ENCODE measurements around the gene TSC2. TPM values are rescaled to one million over a fixed set of nuclear protein-coding genes. Genes with fewer than 3 reads are reported as not detected.
A peak's percentile ranks its signal among the peaks of the same experiment; 100 is the strongest.

Gene TSC2
- total RNA-seq, 1 experiment from 2014 or later, result 24.1 TPM

DNA sequence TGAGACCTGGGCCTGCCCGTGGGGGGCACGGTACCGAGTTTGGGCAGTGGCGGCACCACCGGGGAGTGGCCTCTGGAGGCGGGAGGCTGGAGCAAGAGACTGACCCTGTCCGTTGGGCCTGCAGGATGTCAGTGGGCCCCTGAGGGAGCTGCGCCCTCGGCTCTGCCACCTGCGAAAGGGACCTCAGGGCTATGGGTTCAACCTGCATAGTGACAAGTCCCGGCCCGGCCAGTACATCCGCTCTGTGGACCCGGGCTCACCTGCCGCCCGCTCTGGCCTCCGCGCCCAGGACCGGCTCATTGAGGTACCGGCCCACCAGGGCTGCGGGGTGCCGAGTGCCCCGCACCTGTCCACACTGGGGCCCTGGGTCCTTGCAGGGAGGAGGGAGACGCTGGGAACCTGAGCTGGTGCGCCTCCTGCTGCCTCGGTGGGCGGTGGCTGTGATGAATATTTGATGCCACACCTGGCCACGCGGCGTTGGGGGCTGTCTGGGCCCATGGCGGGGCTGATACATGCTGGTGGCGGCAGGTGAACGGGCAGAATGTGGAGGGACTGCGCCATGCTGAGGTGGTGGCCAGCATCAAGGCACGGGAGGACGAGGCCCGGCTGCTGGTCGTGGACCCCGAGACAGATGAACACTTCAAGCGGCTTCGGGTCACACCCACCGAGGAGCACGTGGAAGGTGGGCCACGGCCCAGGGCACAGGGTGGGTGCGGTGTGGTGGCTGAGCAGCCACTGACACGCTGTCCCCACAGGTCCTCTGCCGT, 11.4 kb upstream of the TSC2 start:
- H3K9me3 ChIP-seq, result no peaks in the 10 kb centered on the region
- DNase-seq, result no peak
- no peaks in the 10 kb centered on the region for H3K27me3 ChIP-seq
- H3K4me3 ChIP-seq, result no peak overlapping the region
- H3K36me3 ChIP-seq, result no peaks in the 10 kb centered on the region

DNA sequence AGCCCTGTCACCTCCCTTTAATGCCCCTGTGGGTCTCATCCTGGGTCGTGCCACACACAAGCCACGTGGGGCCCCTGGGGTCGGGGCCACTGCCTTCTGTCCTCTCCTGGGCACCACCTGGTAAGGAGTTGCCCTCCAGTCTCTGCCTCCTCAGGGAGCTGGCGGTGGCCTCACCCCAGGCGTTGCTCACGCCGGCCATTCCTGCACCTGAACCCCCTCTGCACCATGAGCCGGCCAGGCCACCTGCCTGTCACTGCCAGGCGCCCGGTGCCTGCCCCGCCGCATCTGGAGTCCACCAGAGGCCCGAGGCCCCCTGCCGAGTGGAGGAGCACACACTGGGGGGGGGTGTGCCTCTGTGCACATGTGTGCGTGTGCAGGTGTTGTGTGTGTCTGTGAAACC, 10.7 kb upstream of the TSC2 start:
- no peak overlapping the region for H3K4me3 ChIP-seq
- H3K36me3 ChIP-seq, result no peaks in the 10 kb centered on the region
- no peaks in the 10 kb centered on the region for H3K9me3 ChIP-seq
- no peaks in the 10 kb centered on the region for H3K27me3 ChIP-seq
- DNase-seq, result no peak

DNA sequence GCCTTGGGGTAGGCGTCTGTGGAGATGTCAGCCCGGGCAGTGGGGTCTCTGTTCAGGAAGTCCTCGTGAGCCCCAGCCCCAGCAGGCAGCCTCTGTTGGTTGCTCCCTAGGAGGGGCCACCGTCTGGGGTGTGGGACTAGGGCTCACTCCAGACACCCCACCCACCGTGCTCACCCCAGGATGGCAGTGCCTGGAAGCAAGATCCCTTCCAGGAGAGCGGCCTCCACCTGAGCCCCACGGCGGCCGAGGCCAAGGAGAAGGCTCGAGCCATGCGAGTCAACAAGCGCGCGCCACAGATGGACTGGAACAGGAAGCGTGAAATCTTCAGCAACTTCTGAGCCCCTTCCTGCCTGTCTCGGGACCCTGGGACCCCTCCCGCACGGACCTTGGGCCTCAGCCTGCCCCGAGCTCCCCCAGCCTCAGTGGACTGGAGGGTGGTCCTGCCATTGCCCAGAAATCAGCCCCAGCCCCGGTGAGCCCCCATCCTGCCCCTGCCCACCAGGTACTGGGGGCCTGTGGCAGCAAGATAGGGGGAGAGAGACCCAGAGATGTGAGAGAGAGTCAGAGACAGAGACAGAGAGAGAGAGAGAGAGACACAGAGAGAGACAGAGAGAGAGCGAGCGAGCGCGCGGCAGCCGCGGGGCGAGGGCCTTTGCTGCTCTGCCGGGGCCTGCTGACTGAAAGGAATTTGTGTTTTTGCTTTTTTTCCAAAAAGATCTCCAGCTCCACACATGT, 10.0 kb upstream of the TSC2 start:
- Histone ChIP-seq H3K9me3 (no peaks in the 10 kb centered on the region), H3K4me3 (no peak overlapping the region), H3K27me3 (no peaks in the 10 kb centered on the region), H3K36me3 (no peaks in the 10 kb centered on the region)
- DNase-seq, result no peak

DNA sequence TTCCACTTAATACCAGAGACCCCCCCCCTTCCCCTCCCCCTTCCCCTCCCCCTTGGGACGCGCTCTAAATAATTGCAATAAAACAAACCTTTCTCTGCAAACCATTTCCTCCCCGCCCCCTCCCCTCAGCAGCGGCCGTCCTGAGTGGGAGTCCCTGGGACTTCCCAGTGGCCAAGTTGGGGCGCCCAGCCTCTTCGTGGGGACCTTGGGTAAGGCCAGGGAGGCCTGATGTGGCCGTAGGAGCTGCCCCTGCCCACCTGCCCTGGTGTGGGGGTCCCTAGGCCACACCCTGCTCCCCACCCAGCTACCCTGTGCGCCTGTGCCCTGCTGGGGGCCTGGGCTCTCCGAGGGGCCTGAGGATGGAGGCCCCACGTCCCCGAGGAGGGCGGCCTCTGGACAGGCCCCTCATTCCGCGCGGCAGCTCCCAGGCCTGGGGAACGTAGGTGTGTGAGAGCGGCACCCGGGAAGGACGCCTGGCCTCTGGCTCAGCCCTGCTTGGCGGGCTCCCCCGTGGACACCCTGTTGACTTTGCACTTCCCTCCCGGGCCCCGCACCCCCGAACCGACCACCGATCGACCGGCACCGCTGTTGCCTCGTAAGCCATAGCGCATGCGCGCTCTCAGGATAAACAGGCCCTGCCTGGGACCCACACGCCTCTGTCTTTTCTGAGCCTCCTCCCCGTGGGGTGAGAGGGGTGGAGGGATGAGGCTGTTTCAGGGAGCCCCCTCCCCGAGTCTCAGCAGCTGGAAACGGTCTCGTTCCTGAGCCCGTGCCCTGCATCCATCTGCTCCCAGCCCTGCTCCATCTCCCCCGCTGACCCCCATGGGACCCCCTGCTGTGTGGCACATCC, 9.2 kb upstream of the TSC2 start:
- Histone ChIP-seq H3K9me3 (no peaks in the 10 kb centered on the region), H3K27me3 (no peaks in the 10 kb centered on the region), H3K36me3 (peaks cover 4% of the 10 kb centered on the region; the same call in 1 of the 2 replicates), H3K4me3 (no peak overlapping the region)
- DNase-seq, result no peak

DNA sequence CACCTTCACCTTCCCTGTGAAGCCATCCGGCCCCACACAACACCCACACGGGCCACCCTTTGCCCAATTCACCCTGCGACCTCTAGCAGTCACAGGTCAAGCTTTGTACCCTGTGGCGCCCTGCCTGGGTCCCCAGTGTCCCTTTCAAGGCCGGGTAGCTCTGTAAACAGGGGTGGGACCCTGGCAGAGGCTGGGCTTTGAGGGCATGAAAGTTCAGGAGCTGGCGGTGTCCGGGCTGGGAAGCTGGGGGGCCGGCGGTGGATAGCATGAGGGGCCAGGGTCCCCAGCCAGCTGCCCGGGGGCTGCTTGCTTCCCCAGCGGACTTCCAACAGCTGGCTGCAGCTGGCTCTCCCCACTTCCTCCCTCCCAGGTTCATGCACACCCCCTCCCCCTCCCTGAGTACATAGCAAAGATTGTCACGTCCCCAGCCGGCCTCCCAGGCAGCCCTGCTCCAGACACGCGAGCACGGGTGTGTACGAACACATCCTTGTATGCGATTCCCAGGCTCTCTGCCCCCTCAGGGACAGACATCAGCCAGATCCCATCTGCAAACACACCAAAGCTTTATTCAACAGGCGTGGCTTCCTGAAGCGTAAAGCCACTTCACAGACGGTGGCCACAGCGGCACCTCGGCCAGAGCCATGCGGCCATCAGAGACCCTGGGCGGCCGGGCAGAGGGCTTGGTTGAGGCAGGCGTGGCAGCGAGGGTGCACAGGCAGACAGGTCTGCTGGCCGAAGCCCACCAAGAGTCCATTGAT, 8.3 kb upstream of the TSC2 start:
- Histone ChIP-seq H3K36me3 (peaks cover 6% of the 10 kb centered on the region), H3K9me3 (no peaks in the 10 kb centered on the region), H3K27me3 (no peaks in the 10 kb centered on the region), H3K4me3 (no peak overlapping the region)
- DNase-seq, result no peak

DNA sequence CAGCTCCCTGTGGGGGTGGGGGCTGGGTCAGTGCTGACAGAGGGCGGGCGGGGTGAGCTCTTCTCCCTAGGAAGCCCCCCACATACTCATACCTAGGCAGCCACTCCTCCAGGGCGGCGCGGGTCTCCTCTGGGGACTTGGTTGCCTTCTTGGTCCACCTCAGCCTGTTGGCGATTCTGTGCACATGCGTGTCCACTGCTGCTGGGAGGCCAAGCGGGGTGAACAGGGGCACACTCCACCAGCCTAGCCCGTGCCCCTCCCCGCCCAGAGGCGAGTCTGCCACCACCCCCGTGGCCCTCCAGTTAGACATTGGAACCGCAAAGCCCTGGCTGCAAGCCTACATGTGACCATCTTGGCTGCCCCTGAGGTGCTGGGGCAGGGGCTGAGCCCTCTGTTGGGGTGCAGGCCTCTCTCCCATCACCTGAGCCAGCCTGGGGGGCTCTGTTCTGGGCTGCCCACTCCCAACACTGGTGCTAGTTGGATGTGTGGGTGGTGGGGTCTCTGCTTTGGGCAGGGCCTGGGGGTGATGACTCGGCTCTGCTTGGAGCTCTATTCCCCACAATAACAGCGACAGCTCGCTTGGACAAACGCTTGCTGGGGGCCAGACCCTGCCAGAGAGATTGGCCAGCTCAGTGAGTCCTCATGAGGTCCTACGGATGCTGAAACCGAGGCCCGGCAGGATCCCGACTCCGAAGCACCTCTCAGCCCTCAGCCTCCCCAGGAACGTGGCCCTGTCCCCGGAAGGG, 7.6 kb upstream of the TSC2 start:
- DNase-seq, result no peak
- Histone ChIP-seq H3K27me3 (no peaks in the 10 kb centered on the region), H3K36me3 (peaks cover 11% of the 10 kb centered on the region), H3K4me3 (no peak overlapping the region), H3K9me3 (no peaks in the 10 kb centered on the region)

DNA sequence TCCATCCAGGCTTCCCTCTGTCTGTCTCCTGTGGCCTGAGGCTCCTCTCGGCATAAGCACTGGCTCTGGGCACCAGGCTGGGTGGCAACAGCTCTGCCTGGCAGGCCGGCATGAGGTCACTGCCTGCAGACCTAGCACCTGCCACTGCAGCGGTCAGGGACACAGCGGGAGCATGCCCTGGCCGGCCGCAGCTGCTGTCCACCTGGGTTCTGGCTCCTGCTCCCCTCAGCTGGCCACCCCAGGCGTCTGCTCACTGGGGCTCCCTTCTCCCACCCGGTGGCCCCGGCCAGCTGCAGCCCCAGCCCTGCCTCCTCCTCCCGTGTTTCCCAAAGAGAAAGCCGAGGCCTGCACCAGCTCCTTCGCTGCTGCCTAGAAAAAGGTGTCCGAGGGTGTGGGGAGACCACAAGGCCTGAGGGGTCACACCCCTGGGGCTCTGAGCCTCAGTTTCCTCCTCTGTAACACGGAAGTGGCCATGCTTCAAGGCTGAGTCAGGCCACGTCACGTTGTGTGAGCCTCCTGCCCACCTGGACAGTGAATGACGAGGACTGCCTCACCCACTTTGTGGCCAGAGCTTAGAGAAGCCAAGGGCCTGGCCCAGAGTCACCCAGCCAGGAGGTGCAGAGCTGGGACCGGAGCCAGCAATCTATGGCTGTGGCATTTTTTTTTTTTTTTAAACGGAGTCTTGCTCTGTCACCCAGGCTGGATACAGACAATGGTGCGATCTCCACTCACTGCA, 6.8 kb upstream of the TSC2 start:
- H3K27me3 ChIP-seq, result no peaks in the 10 kb centered on the region
- H3K4me3 ChIP-seq, result no peak overlapping the region
- H3K9me3 ChIP-seq, result no peaks in the 10 kb centered on the region
- DNase-seq, result no peak
- peaks cover 16% of the 10 kb centered on the region for H3K36me3 ChIP-seq

DNA sequence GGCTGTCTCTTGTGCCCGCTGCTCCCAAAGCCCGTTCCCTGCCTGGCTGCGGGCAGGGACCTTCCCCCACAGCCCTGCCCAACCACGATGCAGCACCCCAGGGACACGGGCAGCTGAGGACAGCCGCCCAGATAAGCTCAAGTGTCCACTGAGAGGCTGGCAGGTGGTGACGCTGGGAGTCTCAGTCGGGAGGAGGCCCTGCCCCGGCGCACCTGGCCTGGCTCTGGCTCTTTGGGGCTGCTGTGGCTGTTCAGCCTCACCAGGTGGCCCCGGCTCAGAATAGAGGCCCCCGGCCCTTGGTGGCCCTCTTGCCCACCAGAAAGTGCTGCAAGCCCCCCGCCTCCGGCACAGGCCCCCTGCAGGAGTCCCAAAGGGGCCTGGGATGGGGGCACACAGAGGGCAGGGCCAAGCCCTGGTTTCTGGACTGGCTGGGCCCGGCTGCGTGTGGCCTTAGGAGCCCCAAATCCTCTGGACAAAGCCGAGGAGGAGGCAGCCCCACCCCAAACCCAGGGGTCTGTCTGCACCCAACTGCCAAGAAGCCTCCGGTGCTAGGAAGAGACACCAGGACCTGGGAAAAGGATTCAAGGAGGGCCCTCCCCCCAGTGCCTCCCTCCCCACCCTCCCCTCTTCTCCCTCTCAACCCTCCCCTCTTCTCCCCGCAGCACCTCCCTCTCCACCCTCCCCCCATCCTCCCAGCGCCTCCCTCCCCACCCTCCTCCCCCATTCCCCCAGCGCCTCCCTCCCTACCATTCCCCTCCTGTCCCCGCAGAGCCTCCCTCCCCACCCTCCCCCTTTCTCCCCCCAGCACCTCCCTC, 5.4 kb upstream of the TSC2 start:
- Histone ChIP-seq H3K4me3 (no peak overlapping the region), H3K36me3 (peaks cover 16% of the 10 kb centered on the region), H3K27me3 (no peaks in the 10 kb centered on the region), H3K9me3 (no peaks in the 10 kb centered on the region)
- no peak for DNase-seq

DNA sequence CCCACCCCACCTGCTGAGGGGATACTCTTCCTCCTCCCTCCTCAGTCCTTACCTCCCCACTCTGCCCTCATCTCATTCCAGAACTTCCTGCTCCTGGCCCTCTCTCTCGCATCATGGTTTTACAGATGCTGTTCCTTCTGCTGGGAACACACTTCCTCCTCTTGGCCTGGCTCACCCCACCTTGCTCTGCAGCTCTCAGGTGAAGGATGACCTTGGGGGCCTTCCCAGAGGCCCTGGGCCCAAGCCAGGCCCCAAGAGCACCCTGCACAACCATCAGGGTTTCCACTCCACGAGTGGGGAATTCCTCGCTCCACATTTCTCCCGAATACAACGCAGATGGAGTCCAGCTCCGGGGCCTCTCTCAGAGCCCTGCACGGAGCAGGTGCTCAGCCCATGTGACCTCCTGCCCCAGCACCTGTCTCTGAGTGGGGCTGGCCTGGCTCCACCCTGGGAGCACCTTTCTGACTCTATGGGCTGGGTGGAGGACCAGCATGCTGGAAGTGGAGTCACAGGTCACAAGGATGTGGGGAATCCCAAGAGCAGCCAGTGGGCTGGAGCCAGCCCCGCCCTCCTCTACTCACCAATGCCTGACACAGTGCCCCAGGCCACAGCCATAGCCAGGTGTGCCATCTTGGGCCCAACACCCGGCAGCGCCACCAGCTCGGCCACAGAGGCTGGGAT, 4.7 kb upstream of the TSC2 start:
- Histone ChIP-seq H3K27me3 (no peaks in the 10 kb centered on the region), H3K4me3 (no peak overlapping the region), H3K36me3 (peaks cover 16% of the 10 kb centered on the region), H3K9me3 (no peaks in the 10 kb centered on the region)
- no peak for DNase-seq

DNA sequence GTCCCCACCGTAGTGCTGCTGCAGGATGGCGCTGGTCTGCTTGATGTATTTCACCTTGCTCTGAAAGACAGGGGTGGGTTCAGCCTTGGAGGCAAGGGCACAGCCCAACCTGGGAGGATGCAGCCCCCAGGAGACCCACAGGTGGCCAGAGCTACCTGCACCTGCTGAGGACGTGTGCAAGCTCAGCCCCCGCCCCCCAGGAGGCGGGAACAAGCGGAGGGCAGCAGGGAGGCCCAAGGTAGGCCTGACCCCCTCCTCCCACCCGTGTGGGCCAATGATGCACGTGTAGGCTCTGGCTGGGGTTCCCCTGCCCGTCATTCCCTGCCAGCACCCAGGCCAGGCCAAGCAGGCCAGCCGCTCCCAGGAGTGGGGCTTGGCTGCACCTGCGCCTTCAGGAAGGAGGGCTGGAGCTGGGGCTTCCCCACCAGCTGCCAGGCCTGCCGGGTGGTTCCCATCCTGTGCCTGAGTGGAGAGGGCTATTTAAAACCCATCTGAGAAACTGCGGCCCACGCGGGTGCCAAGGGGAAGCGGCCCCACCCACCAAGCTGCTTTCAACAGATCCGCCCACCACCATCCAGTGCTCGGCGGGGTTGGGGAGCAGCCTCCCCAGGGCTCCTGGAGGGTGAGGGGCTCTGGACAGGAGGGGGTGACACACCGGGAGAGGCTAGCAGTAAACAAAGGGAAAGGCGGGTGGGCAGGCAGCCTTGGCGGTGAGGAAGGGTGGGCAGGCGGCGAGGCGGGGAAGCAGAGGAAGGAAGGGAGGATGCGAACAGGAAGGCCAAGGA, 3.9 kb upstream of the TSC2 start:
- DNase-seq, result no peak
- H3K36me3 ChIP-seq, result peaks cover 16% of the 10 kb centered on the region
- H3K4me3 ChIP-seq, result no peak overlapping the region
- no peaks in the 10 kb centered on the region for H3K9me3 ChIP-seq
- no peaks in the 10 kb centered on the region for H3K27me3 ChIP-seq

DNA sequence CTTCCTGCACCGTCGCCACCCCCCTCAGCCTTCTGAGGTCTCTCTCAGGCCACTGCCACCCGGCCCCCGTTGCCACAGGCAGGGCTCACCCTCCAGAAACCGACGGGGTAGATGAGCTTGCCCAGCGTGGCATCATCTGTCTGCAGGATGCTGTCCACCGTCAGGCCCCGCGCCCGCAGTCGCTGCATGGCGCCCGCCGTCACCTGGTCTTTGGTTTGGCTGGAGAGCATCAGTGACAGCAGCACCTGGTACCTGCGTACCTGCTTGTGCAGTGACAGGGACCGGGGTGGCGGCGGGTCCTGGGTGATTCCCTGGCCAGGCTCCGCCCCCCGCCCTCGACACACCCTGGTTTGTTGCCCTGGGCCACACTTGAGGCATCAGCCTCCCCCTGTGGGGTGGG, 3.2 kb upstream of the TSC2 start:
- Histone ChIP-seq H3K36me3 (peaks cover 18% of the 10 kb centered on the region), H3K4me3 (no peak overlapping the region), H3K9me3 (no peaks in the 10 kb centered on the region), H3K27me3 (no peaks in the 10 kb centered on the region)
- DNase-seq, result no peak

DNA sequence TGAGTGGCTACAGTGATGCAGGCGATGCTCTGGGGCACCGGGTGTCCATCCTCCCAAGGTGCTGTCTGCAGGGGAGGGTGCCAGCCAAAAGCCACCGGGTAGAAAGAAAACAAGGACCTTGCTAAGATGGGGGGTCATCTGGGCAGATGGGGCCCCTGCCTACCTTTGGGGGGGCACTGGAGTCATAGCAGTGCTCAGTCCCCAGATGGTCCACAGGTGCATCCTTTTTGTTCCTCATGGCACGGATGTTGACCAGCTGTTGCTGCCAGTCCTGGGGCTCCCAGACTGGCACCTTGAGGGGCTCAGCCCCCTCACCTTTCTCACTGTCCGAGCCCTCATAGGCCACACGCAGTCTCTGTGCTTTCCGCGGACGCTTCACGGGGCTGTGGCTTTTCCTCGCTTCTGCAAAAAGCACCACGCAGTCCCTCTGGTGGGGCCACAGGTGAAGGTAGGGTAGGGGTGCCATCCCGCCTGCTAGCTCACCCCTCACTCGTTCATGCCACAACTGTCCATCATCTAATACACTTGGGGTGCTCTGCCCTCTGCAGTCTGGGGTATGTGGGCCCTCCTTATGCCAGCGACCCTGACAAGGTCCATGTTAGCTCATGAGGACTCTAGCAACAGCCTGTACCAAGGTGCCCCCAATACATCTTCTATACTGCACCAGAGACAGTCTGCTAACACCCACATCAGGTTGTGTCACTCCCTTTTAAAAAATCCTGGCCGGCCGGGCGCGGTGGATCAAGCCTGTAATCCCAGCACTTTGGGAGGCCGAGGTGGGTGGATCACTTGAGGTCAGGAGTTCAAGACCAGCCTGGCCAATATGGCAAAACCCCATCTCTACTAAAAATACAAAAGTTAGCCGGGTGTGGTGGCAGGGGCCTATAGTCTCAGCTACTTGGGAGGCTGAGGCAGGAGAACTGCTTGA, 1.6 kb upstream of the TSC2 start:
- Histone ChIP-seq H3K4me3 (peak overlapping the region; percentile 84), H3K36me3 (peaks cover 31% of the 10 kb centered on the region), H3K9me3 (no peaks in the 10 kb centered on the region), H3K27me3 (no peaks in the 10 kb centered on the region)
- no peak for DNase-seq

DNA sequence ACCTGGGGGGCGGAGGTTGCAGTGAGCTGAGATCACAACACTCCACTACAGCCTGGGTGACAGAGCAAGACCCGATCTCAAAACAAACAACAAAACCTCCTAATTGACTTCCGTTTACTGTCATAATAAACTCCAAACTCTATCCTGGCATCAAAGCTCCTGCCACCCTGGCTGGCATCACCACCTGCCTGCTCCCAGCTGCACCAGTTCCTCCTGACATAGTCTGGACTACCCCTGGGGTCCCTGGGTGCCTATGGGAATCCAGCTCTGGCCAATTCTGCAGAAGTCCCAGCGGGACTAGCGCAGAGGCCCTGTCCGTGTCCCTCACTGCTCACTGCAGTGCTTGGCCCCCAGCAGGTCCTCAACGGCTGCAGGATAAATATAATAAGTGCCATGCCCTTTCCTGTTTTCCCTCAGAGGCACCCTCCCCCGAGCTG, 874 bp upstream of the TSC2 start:
- Histone ChIP-seq H3K27me3 (no peaks in the 10 kb centered on the region), H3K36me3 (peaks cover 37% of the 10 kb centered on the region), H3K4me3 (peak overlapping the region; percentile 84), H3K9me3 (no peaks in the 10 kb centered on the region)
- DNase-seq, result no peak
